HL-60/S4 treated with retinoic acid at 250 ng/mL for 4 days and 3 days (cell line): Measurements from ENCODE around the gene KLK5.

Experiments used
- in situ Hi-C: fragments of 300-500 bp; cut with MboI; formaldehyde crosslinking; loops from 2 replicates; pipeline ENCODE4 v1.7.0; 2022; ENCODE audit warnings: low sequenced_read_pairs

KLK5 gene

GRCh38 chr19:50969413-50969760, 16.5 kb upstream of the KLK5 start, which contains the start of gene KLK6:
TSS of gene KLK6 (minus strand) at chr19:50969591. CDS start at chr19:50968104, 1,487 bp downstream.
- in situ Hi-C loops, result no loop called here

DNA sequence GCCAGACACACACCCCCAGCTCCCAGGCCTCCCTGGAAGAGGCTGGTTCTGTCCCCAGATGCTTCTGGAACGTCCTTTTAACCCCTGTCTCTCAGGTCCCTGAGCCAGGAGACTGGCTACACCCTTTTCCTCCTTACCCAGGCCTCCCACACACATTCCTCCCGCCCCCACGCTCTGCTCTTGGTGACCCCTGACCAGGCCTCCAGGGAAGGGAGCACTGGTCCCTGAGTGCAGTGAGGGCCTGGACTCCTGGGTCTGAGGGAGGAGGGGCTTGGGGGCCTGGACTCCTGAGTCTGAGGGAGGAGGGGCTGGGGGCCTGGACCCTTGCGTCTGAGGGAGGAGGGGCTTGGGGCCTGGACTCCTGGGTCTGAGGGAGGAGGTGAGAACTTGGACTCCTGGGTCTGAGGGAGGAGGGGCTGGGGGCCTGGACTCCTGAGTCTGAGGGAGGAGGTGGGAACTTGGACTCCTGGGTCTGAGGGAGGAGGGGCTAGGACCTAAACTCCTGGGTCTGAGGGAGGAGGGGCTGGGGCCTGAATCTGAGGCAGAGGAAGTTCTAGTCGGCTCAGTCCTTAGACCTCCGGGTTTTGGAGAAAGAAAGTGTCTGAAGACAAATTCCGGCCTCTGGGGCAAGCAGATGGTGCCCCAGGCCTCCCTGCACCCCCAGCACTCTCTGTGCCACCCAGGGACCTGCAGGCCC, 16.0 kb upstream of the KLK5 start:
- in situ Hi-C loops, result no loop called here

DNA sequence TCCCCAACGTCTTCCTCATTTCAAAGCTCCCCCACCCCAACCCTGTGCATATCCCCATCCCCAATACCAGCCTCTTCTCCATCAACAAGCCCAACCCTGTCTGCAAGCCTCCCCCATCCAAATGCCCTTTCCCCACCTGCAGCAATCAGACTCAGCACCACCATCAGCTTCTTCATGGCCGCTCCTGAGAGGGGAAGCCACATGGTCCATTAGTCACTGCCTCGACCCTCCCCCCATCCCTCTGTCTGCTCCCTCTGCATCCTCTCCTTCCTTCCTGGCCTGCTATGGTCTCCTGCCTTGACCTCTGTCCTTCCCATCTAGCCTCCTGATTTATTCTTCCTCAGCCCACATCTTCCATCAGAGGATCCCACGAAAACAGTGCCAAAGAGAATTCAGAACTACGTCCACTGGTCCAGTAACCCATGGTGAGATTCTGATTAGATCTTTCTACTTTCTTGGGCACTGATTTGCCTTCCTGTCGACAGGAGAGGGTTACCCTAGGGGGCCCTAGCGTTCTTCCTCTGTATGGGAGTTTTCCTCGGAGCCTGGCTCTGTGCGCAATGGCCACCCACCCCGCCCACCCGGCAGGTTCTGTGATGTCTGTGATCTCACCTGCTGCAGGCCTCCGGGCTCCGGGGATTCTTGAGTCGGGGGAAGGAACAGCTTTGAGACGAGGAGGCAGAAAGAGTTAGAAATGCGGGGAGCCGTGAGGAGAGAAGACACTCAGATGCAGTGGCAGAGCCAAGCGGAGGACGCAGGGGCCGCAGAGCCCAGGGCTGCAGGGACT, 15.3 kb upstream of the KLK5 start:
- in situ Hi-C loops, result no loop called here

- in situ Hi-C loops, result no loop called here
Measured at GRCh38 chr19:50964266-50964665, 11.4 kb upstream of the KLK5 start.

DNA sequence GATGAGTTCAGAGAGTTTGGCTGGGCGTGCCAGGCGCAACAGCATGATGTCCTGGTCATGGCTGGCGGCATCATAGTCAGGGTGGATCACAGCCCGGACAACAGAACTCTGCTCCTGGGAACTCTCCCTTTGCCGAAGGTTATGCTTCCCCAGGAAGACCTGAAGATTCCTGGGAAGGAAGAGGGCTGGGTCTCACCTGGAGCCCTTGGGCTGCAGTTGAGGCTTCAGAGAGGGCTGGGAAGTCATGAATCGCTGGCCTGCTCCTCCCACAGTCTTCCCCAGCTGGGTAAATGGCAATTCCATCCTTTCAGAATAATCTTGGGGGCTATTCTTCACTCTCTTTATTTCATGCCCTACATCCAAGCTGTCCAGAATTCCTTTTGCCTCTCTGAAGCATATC, 10.5 kb upstream of the KLK5 start:
- in situ Hi-C loops, result no loop called here

- in situ Hi-C loops, result no loop called here
Measured at GRCh38 chr19:50962245-50962644, 9.4 kb upstream of the KLK5 start.

- in situ Hi-C loops, result no loop called here
Measured at GRCh38 chr19:50959731-50960500, 7.1 kb upstream of the KLK5 start.

DNA sequence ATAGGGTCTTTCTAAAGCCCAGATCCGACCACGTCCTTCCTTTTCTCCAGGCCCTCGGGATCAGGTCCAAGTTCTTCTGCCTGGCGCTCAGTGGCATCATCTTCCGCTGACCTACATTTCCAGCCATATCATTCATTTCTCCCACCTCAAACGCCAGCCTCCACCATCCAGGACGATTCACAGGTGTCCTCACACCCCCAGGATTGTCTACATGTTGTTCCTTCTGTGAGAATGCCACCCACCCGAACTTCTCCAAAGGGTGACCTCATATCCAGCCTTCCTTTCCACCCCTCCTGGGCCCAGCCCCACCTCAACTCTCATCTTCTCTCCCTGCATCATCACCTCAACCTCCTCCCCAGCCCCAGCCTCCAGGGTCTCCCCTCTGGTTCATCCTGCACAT, 4.7 kb upstream of the KLK5 start:
- in situ Hi-C loops, result no loop called here

DNA sequence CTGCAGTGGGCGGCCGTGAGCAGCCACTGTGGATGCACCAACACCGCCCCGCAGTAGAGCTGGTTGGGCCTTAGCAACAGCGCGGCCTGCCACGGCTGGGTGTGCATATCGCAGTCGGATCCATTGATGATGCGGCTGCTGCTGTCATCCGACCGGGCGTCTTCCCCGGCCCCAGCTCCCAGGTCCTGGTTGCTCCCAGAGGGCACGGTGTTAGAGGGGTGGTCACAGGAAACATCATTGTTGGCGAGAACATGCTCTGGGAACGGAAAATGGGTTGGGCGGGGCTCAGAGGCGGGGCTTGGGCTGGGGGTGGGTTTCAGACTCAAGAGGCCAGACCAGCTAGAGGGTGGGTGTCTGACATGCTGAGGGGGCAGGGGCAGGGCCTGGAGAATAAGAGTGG, 3.0 kb downstream of the KLK5 start:
- in situ Hi-C loops, result no loop called here

DNA sequence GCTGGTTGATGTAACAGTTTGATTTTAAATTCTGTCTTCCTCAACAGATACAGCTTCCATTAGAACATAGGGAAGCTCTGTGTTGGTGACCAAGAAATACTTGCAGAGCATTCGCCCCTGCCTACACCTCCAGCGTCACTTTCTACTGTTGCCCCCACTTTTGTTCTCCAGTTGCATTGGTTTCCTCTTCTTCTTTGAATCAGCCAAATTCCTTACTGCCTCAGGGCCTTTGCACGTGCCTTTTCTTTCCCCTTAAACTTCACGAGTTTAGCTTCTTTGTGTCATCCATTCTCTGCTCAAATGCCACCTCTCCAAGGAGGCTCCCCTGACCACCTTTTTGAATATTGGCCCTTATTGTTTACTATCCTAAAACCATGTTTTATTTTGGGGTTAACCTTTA, 5.7 kb downstream of the KLK5 start:
- in situ Hi-C loops, result no loop called here

GRCh38 chr19:50944795-50945194, 8.0 kb downstream of the KLK5 start:
- in situ Hi-C loops, result no loop called here

- in situ Hi-C loops, result no loop called here
Measured at GRCh38 chr19:50943074-50943828, 9.6 kb downstream of the KLK5 start.

GRCh38 chr19:50939596-50939995, 13.2 kb downstream of the KLK5 start:
- in situ Hi-C loops, result no loop called here

DNA sequence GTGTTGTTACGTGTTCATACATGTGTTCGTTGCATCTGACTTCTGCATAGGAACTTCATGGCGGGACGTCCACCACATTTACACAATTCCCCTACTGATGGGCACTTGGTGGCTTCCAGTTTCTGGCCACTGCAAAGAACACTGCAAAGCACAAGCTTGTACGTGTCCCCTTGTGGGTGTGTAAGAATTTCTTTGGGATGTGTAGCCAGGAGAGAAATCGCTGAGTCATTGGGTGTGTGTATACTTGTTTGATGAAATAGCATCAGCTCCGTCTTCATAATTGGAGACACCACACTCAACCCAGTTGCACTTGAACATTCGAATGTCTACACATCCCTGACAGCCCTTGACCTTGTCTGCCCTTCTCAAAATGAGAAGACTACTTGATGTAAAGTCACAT, 19.2 kb downstream of the KLK5 start:
- in situ Hi-C loops, result no loop called here

- in situ Hi-C loops, result no loop called here
Measured at GRCh38 chr19:50932690-50933083, 20.2 kb downstream of the KLK5 start.

GRCh38 chr19:50932018-50932689, 20.7 kb downstream of the KLK5 start:
- in situ Hi-C loops, result no loop called here

DNA sequence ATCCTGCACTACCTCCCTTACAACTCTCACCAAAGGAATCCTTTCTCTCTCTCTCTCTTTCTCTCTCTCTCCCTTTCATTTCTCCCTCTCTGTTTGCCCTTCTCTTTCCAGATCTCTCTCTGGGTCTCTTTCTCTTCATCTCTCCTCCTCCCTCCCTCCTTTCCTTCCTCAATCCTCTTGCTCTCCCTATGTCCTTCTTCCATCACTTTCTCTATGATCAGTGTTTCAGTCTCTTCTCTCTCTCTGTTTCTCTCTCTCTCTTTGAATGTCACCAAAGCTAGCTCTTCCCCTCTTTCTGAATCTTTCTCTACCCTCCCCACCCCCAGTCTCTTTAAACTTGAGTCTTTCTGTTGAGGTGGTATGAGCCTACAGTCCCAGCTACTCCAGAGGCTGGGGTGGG, 21.8 kb downstream of the KLK5 start:
- in situ Hi-C loops, result no loop called here

- in situ Hi-C loops, result no loop called here
Measured at GRCh38 chr19:50928831-50929230, 24.0 kb downstream of the KLK5 start.

GRCh38 chr19:50926144-50926543, 26.7 kb downstream of the KLK5 start:
- in situ Hi-C loops, result no loop called here

DNA sequence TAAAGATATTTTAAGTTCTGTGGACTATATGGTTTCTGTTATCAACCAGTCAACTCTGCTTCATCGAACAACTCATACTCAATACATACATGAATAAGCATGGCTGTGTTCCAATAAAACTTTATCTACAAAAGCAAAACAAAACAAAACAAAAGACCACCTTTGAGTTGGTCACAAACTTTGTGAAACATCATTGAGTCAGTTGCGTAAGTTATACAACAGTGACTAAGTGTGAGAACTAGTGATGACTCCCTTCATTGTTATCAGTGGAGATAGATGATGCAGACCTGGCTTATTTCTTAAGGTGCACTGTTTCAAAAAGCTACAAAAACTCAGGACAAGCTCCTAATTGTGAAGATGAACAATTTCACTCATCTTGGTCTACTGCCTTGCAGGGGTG, 27.1 kb downstream of the KLK5 start:
- in situ Hi-C loops, result no loop called here

GRCh38 chr19:50924586-50924985, 28.3 kb downstream of the KLK5 start:
- in situ Hi-C loops, result no loop called here
